Transverse colon (tissue), 3 donors: ENCODE data around the gene FAHD2A.
"Not testable (repeated sequence)": the region's sequence is repeated elsewhere in the genome, so short reads cannot be mapped to it uniquely, and the experiment has no call there.

Experiments used
- EP300 ChIP-seq: sonication (generic); formaldehyde crosslinking; IDR thresholded peaks from one replicate; pipeline ENCODE4 v1.6.1; 2017; ENCODE audit warnings: antibody characterized with exemption, low read depth
- POLR2A ChIP-seq: fragments of 450-650 bp; IDR thresholded peaks from one replicate; pipeline ENCODE4 v1.6.1; 2016; ENCODE audit warnings: antibody characterized with exemption, mild to moderate bottlenecking, moderate library complexity
- TF ChIP-seq, protein P1 (sequence below), 5 experiments: fragments of 200-600 bp in 3 of 5; fragments of 450-650 bp in 2 of 5; sonication (generic) in 3 of 5; IDR thresholded peaks; 1 replicate in 2 of 5; 2 replicates in 3 of 5; pipeline ENCODE4 v1.5.1; 2016 to 2017; ENCODE audit warnings: antibody characterized with exemption in 5 of 5, inconsistent platforms in 3 of 5, mild to moderate bottlenecking in 2 of 5, moderate library complexity in 1 of 5

GRCh38 chr2:95463292-95463691 lies 60.8 kb downstream of the FAHD2A start:
- not testable (repeated sequence) for TF ChIP-seq EP300, POLR2A
- TF ChIP-seq, protein P1, sequence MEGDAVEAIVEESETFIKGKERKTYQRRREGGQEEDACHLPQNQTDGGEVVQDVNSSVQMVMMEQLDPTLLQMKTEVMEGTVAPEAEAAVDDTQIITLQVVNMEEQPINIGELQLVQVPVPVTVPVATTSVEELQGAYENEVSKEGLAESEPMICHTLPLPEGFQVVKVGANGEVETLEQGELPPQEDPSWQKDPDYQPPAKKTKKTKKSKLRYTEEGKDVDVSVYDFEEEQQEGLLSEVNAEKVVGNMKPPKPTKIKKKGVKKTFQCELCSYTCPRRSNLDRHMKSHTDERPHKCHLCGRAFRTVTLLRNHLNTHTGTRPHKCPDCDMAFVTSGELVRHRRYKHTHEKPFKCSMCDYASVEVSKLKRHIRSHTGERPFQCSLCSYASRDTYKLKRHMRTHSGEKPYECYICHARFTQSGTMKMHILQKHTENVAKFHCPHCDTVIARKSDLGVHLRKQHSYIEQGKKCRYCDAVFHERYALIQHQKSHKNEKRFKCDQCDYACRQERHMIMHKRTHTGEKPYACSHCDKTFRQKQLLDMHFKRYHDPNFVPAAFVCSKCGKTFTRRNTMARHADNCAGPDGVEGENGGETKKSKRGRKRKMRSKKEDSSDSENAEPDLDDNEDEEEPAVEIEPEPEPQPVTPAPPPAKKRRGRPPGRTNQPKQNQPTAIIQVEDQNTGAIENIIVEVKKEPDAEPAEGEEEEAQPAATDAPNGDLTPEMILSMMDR (IDR thresholded peaks at IDR 0.05), result not testable (repeated sequence)
